HG02852 (cell line): ENCODE measurements around the gene SHC1.

ENCODE experiments used
- ATAC-seq: cut with Tn5 transposase; IDR thresholded peaks from one replicate; pipeline ENCODE4 v1.9.1; 2021; ENCODE audit warnings: mild to moderate bottlenecking, moderate library complexity; ENCODE audit not compliant: unreplicated experiment

The SHC1 gene

DNA sequence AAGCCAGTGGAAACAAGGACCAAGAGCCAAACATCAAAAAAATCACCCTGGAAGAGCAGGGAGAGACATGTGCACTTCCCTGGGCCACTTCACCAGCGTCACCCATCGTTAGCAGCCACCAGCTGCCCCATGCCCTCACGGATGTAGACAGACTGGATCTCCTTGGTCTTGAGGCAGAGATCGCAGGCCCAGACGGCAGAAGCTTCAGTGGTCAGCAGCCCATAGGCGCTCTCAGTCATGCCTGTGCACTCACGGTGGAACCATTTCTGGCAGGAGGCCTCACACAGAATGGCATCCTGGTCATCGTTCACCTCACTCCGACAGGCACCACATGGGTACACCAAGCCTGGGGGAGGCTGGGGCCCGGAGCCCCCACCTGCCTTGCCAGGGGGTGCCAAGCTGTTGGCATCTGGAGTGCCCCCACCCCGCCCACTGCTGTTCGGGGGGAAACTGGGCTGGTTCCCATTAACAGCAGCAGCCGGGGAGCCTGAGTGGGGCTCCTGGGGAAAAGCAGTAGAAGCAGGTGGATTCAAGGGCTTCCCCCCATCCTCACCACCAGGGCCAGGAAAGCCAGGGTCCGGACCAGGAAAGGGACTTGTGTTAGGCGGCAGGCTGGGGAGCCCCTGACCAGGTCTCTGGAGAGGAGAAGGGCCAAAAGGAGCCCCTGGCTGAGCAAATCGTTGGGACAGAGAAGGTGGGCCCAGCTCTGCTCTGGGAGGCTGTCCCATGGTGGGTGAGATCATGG is 11.7 kb downstream of the SHC1 start:
- no peak for ATAC-seq

DNA sequence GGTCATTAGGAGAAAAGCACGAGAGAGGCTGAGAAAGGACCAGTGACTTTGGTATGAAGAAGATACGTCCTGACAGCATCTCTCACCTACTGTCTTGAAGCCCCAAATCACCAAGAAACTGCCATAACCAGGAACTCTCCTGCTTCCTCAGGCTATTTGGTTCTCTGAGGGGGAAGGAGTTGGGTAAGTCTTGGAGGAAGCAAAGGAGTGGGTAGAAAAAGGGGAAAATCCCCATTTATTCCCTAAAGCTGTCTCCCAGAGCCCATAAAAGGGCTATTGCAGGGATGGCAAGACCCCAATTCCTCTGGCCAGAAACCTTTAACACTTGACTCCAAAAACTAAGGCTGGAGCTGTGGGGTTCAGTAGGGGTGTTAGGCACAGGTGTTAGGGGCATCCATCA is 12.5 kb downstream of the SHC1 start:
- ATAC-seq, result no peak

DNA sequence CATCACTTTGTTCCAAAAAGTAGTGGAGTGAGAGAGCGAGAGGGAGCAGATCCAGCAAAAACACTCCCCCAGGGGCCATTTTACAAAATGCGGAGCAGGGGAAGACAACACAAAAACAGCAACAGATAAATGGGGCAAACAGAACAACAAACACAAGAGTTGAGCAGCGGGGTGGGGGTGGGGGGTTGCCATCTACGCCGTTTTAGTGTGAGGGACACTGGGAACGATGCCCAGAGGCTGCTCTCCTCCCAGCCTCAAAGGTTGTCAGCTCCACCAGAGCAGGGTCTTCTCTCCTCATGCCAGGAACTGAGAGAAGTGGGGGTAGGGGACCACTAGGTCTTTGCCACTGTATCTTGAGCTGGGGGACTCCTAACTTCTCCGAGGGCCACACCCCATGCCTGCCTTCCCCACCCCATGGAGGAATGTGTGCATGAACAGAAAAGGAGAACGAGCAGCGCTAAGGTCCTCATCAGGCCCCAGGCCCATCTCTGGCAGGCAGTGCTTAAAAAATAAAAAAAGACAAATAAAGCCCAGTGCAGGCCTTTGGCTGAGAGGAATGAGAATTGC is 13.4 kb downstream of the SHC1 start:
- no peak for ATAC-seq

DNA sequence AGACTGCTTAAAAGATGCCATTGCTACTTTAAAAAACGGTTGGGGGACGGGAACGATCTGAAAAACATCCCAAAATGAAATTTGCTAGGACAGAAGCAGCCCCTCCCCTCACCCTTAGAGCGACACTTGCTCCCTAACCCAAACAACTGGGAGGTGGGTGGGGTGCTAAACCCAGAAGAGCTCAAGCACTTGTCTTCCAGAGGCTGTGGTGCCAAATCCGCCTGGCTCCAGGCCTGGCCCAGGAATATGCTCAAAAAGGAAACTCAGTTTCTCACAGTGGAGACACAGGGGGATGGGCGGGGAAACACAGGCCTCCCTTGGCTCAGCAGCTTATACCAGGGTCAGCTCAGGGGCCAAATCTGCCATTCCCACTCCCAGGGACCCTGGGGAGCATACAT is 14.0 kb downstream of the SHC1 start:
- ATAC-seq, result no peak

DNA sequence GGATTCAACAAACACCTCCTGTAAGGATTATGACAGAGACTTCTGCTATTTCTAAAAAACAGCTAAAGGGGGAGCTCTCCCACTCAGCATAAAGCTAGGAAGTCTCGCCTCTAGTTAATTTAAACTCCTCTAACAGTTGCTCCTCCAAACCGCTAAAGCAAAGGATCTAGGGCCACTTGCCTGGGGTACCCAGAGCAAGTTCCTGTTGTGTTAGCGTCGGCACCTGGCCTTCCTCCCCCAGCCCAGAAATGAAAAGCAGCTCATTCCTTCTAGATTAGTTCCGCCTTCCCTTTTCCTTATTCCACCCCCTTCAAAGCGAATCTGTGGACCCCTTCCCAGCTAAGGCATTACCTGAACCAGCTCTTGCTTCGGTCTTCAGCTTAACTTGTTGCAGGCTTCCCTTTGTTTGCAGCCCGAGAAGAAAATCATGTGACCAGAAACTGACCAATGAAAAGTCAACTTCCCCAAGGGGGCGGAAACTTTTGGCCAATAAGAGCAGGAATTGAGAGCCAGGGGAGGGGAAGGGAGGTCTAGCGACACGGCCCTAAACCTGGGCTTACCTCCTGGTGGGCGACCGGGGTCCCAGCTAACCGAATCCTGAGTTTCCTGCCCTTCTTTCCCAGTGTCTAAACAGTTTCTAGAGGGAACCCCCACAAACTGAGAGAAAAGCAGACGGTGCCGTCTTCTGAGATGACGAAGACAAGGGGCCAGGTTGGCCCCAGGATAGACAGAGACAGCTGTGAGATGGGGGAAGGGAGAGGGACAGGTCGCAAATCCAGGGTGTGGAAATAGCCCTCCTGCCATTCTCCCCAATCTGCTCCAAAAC is 14.6 kb downstream of the SHC1 start, which contains the start of gene PBXIP1:
TSS of gene PBXIP1 (minus strand) at position 382 of the 826 bp plus-strand sequence. CDS start 2,378 bp downstream, outside the sequence.
- peak; percentile 67 for ATAC-seq

DNA sequence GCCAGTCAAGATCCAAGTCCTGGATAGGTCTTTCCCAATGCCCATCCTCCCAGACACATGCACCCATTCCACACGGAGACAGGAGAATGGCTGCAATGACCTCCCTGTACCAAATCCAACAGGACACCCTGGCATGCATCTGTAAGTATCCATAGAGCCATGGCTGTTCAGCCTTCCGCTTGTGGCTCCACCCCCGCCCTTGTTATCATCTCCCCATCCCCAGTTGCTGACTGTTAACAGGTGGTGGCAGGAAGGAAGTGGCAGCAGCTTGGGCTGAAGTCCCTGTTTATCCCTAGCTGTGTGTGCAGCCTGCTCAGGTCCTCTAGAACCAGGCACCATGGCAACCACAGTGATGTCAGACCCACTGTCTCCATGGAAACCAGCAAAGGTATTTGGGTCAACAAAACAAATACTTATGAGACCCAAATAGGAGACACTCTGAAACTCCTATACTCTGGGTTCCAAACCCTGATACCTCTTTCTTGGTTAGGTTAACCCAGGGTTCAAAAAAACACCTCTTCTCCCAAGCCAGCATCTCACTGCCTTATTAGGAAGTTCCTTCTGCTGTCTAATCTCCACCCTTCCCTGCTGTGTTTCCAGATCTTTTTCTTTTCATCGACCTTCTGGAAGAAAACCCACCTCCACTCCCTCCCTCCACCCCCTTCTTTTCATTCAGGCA is 15.4 kb downstream of the SHC1 start:
- ATAC-seq, result peak; percentile 40

- ATAC-seq, result no peak
These were observed 16.0 kb downstream of the SHC1 start for GRCh38 chr1:154954541-154954940.

GRCh38 chr1:154953611-154954038 is 16.9 kb downstream of the SHC1 start:
- no peak for ATAC-seq

GRCh38 chr1:154952664-154953063 is 17.9 kb downstream of the SHC1 start:
- no peak for ATAC-seq

DNA sequence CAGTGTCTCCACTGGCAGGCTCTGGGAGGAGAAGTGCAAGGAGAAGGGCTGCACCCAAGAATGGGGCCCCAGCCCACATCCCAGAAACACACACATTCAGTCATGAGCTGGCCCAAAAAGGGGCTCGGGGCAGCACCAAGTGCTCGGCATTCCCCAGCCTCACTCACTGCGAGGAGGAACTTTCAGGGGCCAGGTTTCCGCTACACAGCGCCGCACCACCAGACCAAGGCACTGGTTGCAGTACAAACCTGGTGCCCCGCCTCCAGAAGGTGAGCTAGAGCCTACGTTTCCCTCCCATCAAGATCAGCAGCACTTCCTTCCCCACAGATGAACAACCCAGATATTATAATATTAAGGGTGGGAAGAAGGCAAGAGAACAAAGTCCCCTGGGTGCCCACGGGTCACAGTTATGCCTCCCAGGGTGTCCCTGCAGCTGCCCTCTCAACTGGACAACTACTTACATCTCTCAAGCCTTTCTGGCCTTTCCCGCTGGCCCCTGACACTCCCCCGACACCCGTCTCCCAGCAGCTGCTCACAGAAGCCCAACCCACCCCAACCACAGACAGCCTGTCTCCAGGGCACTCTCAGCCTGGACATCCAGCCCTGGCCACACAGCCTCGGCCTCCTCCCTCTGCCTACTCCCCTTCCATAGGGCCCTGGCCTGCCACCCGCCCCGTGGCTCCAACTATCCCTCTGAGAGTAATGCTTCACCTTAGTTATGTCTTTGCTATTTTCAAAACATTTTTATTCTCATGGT is 18.5 kb downstream of the SHC1 start:
- ATAC-seq, result no peak

GRCh38 chr1:154948079-154948478 is 22.5 kb downstream of the SHC1 start:
- ATAC-seq, result no peak

GRCh38 chr1:154945962-154946850 is 24.3 kb downstream of the SHC1 start:
- ATAC-seq, result no peak

GRCh38 chr1:154945160-154945961 is 25.2 kb downstream of the SHC1 start:
- no peak for ATAC-seq

- no peak for ATAC-seq
These were observed 26.0 kb downstream of the SHC1 start for GRCh38 chr1:154944401-154945159.

DNA sequence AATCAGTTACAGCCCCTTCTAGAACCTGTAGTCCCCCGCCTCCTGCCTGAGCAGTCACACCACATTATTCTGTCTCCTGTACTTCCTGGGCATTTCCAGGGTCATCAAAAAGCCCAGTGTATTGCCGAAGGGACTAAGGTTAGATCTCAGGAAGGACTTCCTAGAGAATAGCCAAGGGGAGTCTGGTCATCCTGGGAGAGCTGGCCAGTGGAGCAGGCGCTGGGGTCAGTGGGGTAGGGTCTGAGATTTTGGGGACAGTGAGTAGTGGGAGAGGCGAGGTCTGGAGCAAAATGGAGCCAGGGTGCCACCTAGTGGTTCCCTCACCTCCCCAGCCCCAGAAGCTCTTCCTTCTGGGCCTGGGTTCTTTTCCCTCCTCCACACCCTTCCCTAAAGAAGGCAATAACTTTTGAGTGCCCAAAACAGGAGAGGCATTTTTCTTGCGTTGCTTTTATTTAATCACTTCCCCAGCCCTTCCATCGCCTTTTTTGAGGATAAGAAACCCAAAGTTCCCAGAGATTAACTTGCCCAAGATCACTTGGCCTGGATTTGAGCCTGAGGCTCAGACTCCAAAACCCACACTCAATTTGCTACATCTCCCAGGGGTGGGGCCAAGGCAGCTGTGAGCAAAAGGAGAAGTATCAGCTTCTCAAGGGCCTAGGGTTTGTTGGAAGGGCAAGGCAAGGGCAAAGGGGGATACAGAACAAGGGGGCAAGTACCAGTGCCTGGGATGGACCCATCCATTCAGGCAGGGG is 26.7 kb downstream of the SHC1 start:
- no peak for ATAC-seq

- ATAC-seq, result no peak
These were observed 29.1 kb downstream of the SHC1 start for GRCh38 chr1:154941333-154942013.
